Middle frontal gyrus (tissue), 1 donor: ENCODE measurements around the gene TNRC6B.
"Not testable (repeated sequence)": the region's sequence is repeated elsewhere in the genome, so short reads cannot be mapped to it uniquely, and the experiment has no call there.

Experiments
- DNase-seq: peaks from one replicate; pipeline ENCODE4 v3.0.0-alpha.2; 2015; ENCODE audit warnings: low spot score; ENCODE audit errors: extremely low spot score

TNRC6B gene

DNA sequence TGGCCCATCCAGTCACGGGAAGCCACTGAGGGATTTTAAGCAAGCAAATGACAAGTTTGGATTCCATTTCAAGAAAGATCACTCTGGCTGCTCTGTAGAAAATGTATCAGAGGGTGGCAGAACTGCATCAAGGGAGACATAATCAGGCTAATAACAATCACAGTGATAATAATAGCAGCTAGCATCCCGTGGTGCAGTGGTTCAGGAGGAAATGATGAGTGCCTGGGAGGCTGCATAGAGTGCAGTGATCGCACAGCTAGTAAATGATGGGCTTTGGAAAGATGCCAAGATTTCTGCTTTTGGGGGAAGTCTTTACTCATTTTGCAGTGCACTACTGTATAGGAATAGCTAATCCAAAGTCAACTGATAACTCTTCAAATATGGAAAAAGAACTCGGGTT, 35.8 kb downstream of the TNRC6B start:
- DNase-seq, result no peak

DNA sequence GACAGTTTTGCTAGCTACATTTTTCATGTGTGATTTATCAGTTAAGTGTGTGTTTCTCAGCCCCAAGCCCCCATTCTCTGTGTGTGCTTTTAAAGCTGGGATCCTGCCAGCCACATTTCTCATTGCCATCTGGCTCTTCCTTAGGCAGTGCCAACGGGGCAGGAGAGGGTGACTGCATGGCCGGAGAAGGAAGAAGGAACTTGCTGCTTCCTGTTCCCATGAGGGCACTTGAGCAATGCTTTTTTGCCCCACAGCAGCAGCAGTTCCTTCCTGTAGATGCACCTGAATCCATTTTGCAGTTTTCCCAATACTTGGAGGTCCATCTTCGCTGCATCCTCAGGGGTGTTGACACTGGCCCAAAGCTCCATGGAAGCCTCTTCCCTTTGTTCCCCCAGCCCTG, 37.5 kb downstream of the TNRC6B start:
- DNase-seq, result no peak

DNA sequence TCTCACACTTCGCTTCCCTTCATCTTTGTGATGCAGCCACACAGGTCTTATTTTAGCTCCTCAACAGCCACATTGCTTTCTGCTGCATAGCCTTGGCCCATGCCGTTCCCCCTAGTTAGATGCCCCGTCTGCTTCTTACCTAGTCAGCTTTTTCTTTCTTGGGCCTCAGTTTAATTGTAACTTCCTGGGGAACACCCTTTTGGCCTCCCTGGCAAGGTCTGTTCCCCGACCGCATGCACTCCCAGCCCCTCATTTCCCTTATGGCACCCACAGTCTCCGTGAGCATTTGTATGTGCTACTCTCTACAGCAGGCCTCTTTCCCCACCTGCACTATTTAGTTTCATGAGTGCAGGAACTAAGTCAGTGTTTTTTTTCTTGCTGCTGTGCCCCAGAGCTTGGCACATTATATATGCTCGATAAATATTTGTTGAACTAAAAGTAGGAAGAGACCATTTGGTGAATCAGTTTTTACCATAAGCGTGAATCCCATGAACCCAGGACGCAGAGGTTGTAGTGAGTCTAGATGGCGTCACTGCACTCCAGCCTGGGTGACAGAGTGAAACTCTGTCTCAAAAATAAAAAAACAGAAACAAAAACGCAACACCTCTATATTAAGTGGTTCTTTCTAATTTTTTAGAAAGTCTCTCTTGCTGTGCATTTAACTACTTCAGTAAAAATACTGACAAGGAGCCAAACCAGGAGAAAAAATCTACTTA, 38.5 kb downstream of the TNRC6B start:
- no peak for DNase-seq

DNA sequence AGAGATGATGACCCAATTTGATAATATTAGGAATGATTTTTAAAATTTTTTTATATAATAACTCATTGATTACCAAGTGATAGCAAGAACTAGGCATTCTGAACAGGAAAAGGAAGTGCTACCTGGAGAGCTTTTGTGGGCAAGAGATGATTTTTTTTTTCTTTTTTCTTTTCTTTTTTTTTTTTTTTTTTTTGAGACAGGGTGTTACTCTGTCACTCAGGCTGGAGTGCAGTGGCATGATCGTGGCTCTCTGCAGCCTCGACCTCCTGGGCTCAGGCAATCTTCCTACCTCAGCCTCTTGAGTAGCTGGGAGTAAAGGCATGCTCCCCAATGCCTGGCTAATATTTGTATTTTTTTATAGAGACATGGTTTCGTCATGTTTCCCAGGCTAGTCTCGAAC, 40.4 kb downstream of the TNRC6B start:
- DNase-seq, result no peak

DNA sequence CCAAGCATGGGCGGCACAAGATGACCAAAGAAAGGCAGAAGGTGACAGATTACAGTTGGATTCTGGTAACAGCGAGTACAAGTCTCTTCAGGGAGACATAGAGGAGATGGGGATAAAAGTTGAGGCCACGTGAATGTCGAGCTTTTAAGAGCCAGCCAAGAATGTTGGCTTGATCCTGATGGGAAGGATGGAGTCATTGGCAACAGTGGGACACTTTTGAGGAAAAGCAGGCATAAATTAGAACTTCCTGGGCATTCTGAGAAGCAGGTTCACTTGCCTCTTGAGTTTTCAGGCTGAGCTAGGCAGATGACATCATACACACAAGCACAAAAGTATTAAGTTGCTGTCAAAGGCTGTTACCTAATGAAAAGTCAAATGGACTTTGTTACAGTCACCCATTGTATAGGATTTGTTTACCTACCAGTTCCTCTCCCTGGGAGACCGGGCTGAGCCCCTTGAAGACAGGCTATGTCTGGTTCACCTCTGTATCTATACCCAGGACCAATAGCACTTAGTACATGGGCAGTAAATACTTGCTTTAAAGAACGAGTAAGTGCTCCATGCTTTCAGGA, 41.1 kb downstream of the TNRC6B start:
- no peak for DNase-seq

DNA sequence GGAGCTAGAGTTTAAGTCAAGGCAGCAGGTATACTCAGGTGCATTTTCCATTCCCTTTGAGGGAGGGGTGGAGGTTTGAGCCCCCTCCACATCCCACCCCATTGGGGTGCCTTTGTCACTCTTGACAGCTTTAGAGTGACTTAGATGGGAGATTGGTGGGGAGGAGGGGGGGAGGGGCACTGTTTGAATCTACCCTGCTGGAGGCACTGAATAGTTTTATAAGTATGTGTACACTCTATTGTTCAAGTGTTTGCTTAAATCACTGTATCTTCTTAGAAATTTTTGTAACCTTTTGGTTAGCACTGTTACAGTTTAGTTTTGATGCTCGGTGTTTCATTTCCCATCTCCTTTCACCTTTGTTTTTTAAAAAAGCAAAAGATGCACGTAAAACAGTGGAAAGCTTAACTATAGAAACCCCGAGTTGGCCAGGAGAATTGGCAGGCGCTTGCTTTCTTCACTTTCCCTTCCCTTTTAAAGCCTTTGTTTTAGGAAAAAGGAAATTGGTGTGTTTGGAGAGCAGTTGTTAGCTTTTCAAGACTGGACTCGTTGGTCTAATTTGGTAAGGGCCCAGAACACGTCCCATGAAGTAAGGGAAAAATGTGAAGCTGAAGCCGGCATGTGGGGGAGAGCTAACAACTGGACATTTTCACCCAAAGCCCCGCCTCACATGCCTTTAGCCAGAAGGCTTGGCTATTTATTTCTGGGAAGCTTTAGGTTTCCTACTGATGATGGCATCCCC, 42.8 kb downstream of the TNRC6B start:
- DNase-seq, result no peak

DNA sequence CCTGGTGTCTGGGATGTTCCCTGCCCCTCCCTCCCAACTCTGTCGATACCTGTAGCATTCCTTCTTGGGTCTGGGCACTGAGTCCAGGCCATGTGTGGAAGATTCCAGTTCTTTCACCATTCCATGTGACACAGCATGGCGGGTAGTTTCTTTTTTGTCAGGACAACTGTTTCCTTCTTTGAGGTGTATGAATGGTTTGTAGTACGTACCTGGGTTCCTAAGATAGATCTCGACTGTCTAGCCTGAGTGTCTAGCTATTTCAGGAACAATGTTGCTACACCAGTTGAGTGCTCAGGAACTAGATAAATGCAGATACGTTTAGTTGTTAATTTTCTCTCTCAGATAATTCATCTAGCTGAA, 43.3 kb downstream of the TNRC6B start:
- no peak for DNase-seq

DNA sequence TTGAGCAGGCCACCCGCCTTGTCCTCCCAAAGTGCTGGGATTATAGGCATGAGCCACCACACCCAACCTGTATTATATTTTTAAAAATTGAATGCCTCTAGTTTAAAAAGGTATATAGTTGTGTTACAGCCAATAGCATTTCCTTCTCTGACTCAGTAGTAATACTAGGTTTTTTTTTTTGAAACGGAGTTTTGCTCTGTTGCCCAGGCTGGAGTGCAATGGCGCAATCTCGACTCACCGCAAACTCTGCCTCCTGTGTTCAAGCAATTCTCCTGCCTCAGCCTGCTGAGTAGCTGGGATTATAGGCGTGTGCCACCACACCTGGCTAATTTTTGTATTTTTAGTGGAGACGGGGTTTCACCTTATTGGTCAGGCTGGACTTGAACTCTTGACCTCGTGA, 45.3 kb downstream of the TNRC6B start:
- DNase-seq, result not testable (repeated sequence)

DNA sequence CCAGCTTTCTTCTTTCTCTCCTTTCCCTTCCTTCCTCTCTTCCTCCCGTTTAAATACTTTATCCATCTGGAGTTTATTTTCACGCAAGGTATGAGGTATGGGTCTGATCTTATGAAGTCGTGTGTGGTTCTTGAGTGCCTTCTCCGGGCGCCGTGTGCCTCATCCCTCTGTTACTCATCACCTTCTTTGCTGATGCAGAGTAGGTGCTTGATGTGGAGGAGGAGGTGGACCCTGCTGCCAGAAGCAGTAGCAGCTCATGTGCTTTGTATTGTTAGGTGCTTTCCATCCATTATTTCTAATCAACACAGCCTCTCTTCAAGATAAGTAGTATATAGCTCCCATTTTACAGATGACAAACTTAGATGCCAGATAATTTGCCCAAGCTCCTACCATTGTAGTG, 47.0 kb downstream of the TNRC6B start:
- DNase-seq, result no peak

DNA sequence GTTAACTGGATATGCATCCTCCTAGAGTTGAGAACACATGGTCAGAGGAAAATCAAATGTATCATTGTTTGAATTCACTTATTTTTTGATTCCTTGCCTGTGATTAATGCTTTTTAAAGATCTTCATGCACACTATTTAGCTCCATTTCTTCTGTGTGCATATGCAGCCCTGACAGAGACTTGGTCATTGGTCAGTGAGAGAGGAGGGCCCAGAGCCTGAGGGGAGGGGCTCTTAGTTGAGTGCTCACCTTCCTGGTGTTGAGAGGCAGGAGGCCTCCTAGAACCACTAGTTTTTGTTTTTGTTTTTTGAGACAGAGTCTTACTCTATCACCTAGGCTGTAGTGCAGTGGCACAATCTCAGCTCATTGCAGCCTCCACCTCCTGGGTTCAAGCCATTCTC, 48.9 kb downstream of the TNRC6B start:
- DNase-seq, result no peak

DNA sequence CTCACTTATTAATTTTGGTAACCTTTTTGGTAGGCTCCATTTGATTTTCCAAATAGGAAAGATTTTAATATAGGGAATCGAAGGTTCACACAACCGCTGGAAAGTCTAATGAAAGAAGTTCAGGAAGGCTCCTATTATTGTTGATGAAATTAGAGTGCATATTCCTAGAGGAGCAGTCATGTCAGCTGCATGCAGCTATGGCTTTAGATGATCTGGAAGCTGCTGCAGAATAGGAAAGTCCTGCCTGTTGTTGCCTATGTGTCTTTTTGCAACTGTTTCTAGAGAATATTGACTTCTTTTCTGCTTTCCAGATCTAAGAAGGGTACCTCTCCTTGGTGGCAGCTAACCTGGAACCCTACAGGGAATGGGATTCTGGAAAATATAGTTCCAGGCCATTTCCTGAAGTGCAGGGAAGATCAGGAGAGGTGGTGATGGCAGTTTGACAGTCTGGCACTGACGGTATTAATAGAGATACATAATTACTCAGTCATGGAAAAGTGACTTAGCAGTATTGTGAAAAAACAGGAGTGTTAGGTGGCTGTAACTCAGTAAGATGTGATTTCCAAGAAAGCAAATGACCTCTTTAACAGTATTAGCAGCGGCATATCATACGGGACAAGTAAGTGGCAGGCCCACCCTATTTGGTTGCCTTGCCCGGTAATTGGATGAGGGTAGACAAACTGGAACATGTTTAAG, 54.0 kb downstream of the TNRC6B start:
- no peak for DNase-seq

DNA sequence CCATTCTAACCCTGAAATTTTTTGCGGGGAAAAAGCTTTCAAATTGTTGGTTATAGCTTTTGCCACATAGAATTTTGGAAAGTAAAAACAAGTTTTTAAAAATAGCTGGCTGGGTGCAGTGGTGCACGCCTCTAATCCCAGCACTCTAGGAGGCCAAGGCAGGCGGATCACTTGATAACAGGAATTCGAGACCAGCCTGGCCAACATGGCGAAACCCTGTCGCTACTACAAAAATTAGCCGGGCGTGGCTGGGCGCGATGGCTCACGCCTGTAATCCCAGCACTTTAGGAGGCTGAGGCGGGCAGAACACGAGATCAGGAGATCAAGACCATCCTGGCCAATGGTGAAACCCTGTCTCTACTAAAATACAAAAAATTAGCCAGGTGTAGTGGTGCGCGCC, 54.9 kb downstream of the TNRC6B start:
- no peak for DNase-seq

DNA sequence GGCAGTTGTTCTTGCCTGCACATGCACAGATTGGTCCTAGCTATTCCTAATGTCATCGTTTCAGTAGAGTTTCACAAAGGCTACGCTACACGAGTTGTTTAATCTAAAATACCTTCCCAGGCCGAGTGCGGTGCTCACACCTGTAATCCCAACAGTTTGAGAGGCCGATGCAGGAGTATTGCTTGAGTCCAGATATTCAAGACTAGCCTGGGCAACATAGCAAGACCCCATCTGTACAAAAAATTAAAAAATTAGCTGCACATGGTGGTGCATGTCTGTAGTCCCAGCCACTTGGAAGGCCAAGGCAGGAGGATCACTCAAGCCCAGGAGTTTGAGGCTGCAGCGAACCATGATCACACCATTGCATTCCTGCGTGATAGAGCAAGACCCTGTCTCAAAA, 56.2 kb downstream of the TNRC6B start:
- DNase-seq, result no peak

DNA sequence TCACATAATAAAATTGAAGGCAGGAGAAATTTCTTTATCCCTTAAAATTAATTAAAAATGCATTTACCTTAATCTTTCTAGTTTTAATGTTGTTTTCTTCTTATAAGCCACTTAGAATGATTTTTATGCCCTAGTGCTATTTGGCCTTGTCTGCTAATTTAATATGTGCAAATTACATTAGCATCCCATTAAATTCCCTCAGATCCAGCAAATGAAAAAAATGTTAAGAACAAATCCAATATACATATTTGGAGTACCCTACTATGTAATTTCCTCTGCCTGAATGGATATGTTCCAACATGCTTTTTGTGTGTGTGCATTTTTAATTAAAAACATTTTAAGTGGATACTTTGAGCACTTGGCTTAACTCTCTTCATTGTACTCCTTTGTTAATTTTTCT, 56.9 kb downstream of the TNRC6B start:
- no peak for DNase-seq

DNA sequence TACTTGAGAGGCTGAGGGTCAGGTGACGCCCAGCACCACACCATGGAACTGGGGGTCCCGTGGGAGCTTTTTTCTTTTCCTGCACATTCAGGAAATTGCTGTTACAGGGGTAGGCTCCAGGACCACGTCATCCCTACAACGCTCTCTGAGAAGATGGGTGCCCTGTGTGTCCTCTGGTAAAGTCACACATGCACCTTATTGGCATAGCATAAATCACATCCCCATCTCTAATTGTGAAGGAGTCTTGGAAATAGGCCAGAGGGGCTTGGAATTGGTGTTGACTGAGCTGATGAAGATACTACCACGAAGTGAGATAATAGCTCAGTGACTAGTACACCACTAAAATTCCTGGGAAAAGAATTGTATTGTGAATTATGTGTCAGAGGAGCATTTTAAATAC, 57.6 kb downstream of the TNRC6B start:
- DNase-seq, result no peak

DNA sequence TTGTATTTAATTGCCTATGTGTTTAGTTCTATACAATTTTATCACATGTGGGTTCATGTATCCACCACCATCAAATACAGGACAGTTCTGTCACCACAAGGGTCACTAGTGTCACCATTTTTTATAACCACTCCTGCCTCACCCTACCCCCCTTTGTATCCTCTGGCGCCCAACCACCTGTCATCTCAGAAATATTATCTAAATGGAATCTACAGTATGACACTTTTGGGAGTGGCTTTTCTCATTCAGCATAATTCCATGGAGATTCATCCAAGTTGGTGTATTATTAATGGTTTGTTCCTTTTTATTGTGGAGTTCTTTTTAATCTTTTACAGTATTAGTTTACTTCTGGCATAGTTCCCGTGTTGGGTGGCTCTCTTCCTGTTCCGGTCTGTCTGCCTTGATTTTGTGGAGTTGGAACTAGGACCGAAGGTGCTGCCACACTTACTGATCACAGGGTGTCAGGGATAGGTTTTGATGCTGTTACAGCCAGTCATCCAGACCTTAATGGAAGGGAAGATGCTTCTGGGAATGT, 58.5 kb downstream of the TNRC6B start:
- no peak for DNase-seq

DNA sequence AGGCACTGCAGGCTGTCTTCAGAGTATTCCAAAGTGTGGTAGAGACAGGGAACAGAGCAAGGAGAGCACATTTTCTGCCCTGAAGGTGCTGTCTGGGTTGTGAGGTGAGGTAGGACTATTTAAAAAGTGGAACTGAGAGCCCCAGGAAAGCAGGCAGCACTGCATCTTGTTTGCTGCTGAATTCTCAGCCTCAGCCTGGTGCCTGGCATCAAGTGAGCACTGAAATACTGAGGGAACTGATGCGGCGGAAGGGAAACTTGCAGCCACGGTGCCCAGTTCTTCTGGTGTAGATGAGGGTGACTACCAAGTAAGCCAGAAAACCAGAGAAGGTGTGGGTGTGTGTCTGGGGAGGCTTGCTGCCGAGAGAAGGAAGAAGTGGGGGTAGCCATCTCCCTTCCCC, 59.5 kb downstream of the TNRC6B start:
- no peak for DNase-seq

DNA sequence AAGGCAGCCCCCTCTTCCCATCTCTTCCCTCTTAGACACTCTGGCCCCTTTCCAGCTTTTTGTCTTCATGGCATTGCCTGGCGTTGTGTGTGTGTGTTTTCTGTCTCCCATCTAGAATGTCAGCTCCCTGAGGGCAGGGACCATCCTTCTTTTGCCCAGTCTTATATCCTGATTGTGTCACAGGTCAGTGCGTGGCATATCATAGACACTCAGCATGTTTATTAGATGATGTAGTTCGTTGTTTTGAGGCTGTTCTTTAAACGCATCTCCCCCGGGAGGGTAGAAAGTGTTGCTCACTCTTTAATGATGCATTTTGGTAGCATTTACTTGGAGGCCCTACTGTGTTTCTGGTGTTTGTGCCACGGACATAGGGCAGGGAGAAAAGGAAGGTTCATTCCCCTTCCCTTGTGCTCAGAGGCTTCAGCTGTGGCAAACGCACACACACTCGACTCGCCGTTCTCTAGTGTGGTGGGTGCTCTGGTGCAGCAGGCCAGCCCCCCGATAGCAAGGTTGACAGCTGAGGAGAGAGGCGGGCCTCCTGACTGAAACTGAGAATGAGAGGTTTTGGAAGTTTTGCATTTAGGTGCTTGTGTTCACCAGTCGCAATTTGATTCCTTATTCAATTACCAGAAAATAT, 60.2 kb downstream of the TNRC6B start:
- no peak for DNase-seq

DNA sequence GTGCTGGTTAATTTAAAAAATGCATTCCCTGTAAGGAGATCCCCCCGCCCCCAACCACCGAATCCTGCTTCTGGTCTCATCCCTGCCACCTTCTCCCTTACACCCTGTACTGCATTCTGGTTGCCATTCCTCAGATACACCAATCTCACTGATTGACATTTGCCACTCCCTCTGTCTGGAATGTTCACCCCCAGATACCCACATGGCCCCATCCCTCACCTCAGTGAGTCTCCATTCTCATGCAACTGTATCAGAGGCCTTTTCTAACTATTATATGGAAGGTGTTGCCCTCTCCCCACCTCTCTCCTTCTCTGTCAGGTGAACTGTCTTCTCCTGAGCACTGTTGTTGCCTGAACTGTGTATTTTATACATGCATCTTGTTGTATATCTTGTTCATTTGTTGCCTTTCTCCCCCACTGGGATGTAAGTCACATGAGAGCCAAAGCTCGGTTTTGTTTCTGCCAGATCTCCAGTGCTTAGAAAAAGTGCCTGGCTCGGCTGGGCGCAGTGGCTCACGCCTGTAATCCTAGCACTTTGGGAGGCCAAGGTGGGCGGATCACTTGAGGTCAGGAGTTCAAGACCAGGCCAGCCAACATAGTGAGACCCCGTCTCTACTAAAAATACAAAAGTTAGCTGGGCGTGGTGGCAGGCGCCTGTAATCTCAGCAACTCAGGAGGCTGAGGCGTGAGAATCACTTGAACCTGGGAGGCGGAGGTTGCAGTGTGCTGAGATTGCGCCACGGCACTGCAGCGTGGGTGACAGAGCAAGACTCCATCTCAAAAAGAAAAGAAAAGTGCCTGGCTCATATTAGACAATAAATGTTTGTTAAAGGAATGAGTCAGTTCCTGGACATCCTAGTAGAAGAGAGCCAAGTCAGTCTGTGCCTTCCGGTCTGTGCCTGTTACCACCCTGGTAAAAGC, 61.0 kb downstream of the TNRC6B start:
- no peak for DNase-seq

DNA sequence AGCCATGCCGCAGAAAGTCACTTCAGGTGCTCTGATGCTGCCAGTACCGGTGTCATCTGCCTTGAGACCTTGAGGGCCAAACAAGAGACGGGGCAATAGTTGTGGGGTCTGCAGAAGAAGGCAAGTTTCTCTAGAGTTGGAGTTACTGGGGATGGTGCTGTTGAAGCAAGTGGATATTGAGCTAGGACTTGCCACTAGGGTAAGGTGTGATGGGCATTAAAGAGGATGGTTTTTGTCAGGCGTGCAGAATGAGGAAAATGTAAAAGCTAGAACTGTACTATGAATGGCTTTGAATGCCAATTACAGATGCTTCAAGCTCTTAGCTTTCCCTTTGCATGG, 61.6 kb downstream of the TNRC6B start:
- no peak for DNase-seq

DNA sequence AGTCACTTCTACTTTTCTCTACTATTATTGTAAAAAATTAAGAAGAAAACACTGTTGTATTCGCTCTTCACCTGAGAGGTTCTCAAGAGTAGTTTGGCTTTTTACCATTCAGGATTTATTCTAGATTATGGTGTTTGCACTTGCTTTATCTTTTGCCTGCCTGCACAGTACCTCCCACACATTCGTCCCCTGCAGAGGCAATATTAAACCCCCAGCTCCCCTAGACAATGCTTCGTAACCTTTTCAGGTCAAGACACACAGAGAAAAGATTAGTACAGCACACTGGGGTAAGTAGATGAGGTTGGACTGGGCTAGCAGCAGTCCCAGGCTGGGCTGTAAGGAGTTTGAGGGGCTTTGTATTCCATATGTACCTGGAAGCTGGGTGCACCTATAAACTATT, 62.4 kb downstream of the TNRC6B start:
- no peak for DNase-seq
